H9 (cell line): ENCODE measurements around the gene PLS1. TPM values are rescaled to one million over a fixed set of nuclear protein-coding genes. Genes with fewer than 3 reads are reported as not detected.

Experiments
- DNase-seq: peaks from one replicate; pipeline ENCODE4 v3.0.0-alpha.2; 2017
- H2AFZ ChIP-seq: one replicate; pipeline ENCODE4 v1.6.1; 2013; ENCODE audit warnings: mild to moderate bottlenecking, low read length, control low read depth, moderate library complexity
- H2AK5ac ChIP-seq: 2 replicates; pipeline ENCODE4 v1.6.1; 2013; ENCODE audit warnings: low read length, control low read depth, mixed read lengths; ENCODE audit not compliant: insufficient read length
- H2BK120ac ChIP-seq: one replicate; pipeline ENCODE4 v1.6.1; 2013; ENCODE audit warnings: low read depth, mild to moderate bottlenecking, low read length, control low read depth, inconsistent platforms; ENCODE audit not compliant: poor library complexity, severe bottlenecking
- H2BK12ac ChIP-seq: 2 replicates; pipeline ENCODE4 v1.6.1; 2013; ENCODE audit warnings: low read length, control low read depth, mixed read lengths, low read depth; ENCODE audit not compliant: insufficient read length
- H2BK15ac ChIP-seq: 2 replicates; pipeline ENCODE4 v1.6.1; 2013; ENCODE audit warnings: low read depth, low read length, control low read depth
- H2BK20ac ChIP-seq: one replicate; pipeline ENCODE4 v1.6.1; 2013; ENCODE audit warnings: low read depth, mild to moderate bottlenecking, low read length, control low read depth, inconsistent platforms; ENCODE audit not compliant: poor library complexity, severe bottlenecking
- H2BK5ac ChIP-seq: 2 replicates; pipeline ENCODE4 v1.6.1; 2013; ENCODE audit warnings: low read length, control low read depth, mixed read lengths; ENCODE audit not compliant: insufficient read length
- H3K14ac ChIP-seq: 2 replicates; pipeline ENCODE4 v1.6.1; 2013; ENCODE audit warnings: low read length, control low read depth; ENCODE audit not compliant: insufficient read depth
- H3K18ac ChIP-seq: 2 replicates; pipeline ENCODE4 v1.6.1; 2013; ENCODE audit warnings: low read depth, mild to moderate bottlenecking, mixed read lengths, low read length, control low read depth; ENCODE audit not compliant: insufficient read length
- H3K23ac ChIP-seq: 2 replicates; pipeline ENCODE4 v1.6.1; 2013; ENCODE audit warnings: low read length, control low read depth, mixed read lengths, low read depth; ENCODE audit not compliant: insufficient read length
- H3K23me2 ChIP-seq: 2 replicates; pipeline ENCODE4 v1.6.1; 2013; ENCODE audit warnings: low read depth, mild to moderate bottlenecking, mixed read lengths, low read length, control low read depth; ENCODE audit not compliant: insufficient read length, poor library complexity, severe bottlenecking
- H3K27ac ChIP-seq: 2 replicates; pipeline ENCODE4 v1.5.1; 2013; ENCODE audit warnings: low read length, control low read depth, mixed read lengths, low read depth; ENCODE audit not compliant: insufficient read length
- H3K27me3 ChIP-seq: 2 replicates; pipeline ENCODE4 v1.6.1; 2013; ENCODE audit warnings: low read length, control low read depth, inconsistent platforms; ENCODE audit not compliant: insufficient read depth
- H3K4ac ChIP-seq: 2 replicates; pipeline ENCODE4 v1.6.1; 2013; ENCODE audit warnings: low read depth, mild to moderate bottlenecking, control low read depth, inconsistent platforms, low read length, moderate library complexity
- H3K4me1 ChIP-seq: 2 replicates; pipeline ENCODE4 v1.6.1; 2013; ENCODE audit warnings: low read length, control low read depth, inconsistent platforms; ENCODE audit not compliant: insufficient read depth
- H3K4me2 ChIP-seq: 2 replicates; pipeline ENCODE4 v1.6.1; 2013; ENCODE audit warnings: low read length, control low read depth, mixed read lengths; ENCODE audit not compliant: insufficient read length, insufficient read depth
- H3K56ac ChIP-seq: 2 replicates; pipeline ENCODE4 v1.6.1; 2013; ENCODE audit warnings: low read depth, mild to moderate bottlenecking, mixed read lengths, low read length, control low read depth; ENCODE audit not compliant: insufficient read length
- H3K79me1 ChIP-seq: 2 replicates; pipeline ENCODE4 v1.6.1; 2013; ENCODE audit warnings: low read depth, mild to moderate bottlenecking, moderate library complexity, low read length, control low read depth, inconsistent platforms; ENCODE audit not compliant: insufficient read depth, poor library complexity, severe bottlenecking
- H3K79me2 ChIP-seq: 2 replicates; pipeline ENCODE4 v1.6.1; 2013; ENCODE audit warnings: low read length, control low read depth, inconsistent platforms; ENCODE audit not compliant: insufficient read depth
- H3K9ac ChIP-seq: 2 replicates; pipeline ENCODE4 v1.6.1; 2013; ENCODE audit warnings: low read length, control low read depth, mixed read lengths; ENCODE audit not compliant: insufficient read length; ENCODE audit errors: extremely low read depth
- H3K9me3 ChIP-seq: one replicate; pipeline ENCODE4 v1.6.1; 2013; ENCODE audit warnings: low read depth, low read length, inconsistent platforms; ENCODE audit not compliant: control insufficient read depth
- H3T11ph ChIP-seq: one replicate; pipeline ENCODE4 v1.6.1; 2013; ENCODE audit warnings: mild to moderate bottlenecking, low read length, control low read depth, inconsistent platforms
- H4K20me1 ChIP-seq: one replicate; pipeline ENCODE4 v1.6.1; 2013; ENCODE audit not compliant: control insufficient read depth, insufficient read length, insufficient read depth
- H4K5ac ChIP-seq: 2 replicates; pipeline ENCODE4 v1.6.1; 2013; ENCODE audit warnings: low read depth, mild to moderate bottlenecking, mixed read lengths, low read length, control low read depth; ENCODE audit not compliant: insufficient read length
- H4K8ac ChIP-seq: replicated peaks from 2 replicates; pipeline ENCODE4 v1.6.1; 2013; ENCODE audit warnings: low read length, control low read depth, mixed read lengths, low read depth; ENCODE audit not compliant: insufficient read length
- H4K91ac ChIP-seq: 2 replicates; pipeline ENCODE4 v1.6.1; 2013; ENCODE audit warnings: low read depth, mild to moderate bottlenecking, moderate library complexity, mixed read lengths, low read length, control low read depth; ENCODE audit not compliant: insufficient read length
- H3K27ac Mint-ChIP-seq, 3 experiments: 2 replicates in 2 of 3; 3 replicates in 1 of 3; pipeline ENCODE4 v1.8.0; 2020 to 2021; ENCODE audit warnings: mixed read lengths in 3 of 3, mild to moderate bottlenecking in 1 of 3, moderate library complexity in 1 of 3
- H3K27me3 Mint-ChIP-seq: 2 replicates; pipeline ENCODE4 v1.8.0; 2021; ENCODE audit warnings: low read depth, mild to moderate bottlenecking, moderate library complexity, mixed read lengths
- H3K36me3 Mint-ChIP-seq, 3 experiments: 2 replicates in 2 of 3; 3 replicates in 1 of 3; pipeline ENCODE4 v1.8.0; 2020 to 2021; ENCODE audit warnings: low read depth in 3 of 3, mixed read lengths in 3 of 3; ENCODE audit not compliant: insufficient read depth in 1 of 3
- H3K4me1 Mint-ChIP-seq, 2 experiments: 2 replicates each; pipeline ENCODE4 v1.8.0; 2020; ENCODE audit warnings: mixed read lengths in 2 of 2
- H3K4me3 Mint-ChIP-seq, 2 experiments: 2 replicates in 1 of 2; 3 replicates in 1 of 2; pipeline ENCODE4 v1.8.0; 2020 to 2021; ENCODE audit warnings: mild to moderate bottlenecking in 2 of 2, mixed read lengths in 2 of 2, moderate library complexity in 1 of 2
- H3K9me3 Mint-ChIP-seq, 2 experiments: 2 replicates in 1 of 2; 3 replicates in 1 of 2; pipeline ENCODE4 v1.8.0; 2020; ENCODE audit warnings: mild to moderate bottlenecking in 2 of 2, mixed read lengths in 2 of 2, moderate library complexity in 1 of 2
- CTCF ChIP-seq: fragments of 200-600 bp; sonication (generic); conservative IDR thresholded peaks from 3 replicates; pipeline ENCODE4 v1.8.0; 2021; ENCODE audit warnings: antibody characterized with exemption, mild to moderate bottlenecking
- total RNA-seq: library from RNA; stranded (reverse); gene quantifications from 2 replicates; pipeline ENCODE4 v1.2.1, GENCODE V29; 2021

The PLS1 gene
- total RNA-seq, 1 experiment from 2014 or later: 20.4 TPM

GRCh38 chr3:142651711-142652110 lies 55.5 kb downstream of the PLS1 start:
- Histone ChIP-seq H3K79me1 (no peaks in the 10 kb centered on the region), H3K4ac (no peak overlapping the region), H3K9ac (no peak overlapping the region), H2BK15ac (no peak overlapping the region), H2BK5ac (no peak overlapping the region), H4K91ac (no peak overlapping the region), H3K9me3 (no peaks in the 10 kb centered on the region), H3K4me2 (no peak overlapping the region), H3K79me2 (no peaks in the 10 kb centered on the region), H3K4me1 (peaks cover 4% of the 10 kb centered on the region; the same call in 1 of the 2 replicates), H3K23ac (no peak overlapping the region), H2AK5ac (no peak overlapping the region), H3K18ac (no peak overlapping the region), H4K20me1 (no peaks in the 10 kb centered on the region), H3T11ph (no peak overlapping the region), H3K23me2 (no peaks in the 10 kb centered on the region), H4K5ac (no peak overlapping the region), H3K14ac (no peak overlapping the region), H2BK20ac (no peak overlapping the region), H2AFZ (no peak overlapping the region), H3K56ac (no peak overlapping the region), H3K27ac (no peak overlapping the region), H2BK120ac (no peak overlapping the region), H3K27me3 (no peaks in the 10 kb centered on the region), H4K8ac (no peak overlapping the region), H2BK12ac (no peak overlapping the region)
- Mint-ChIP-seq H3K4me1 (peaks cover 14 to 22% of the 10 kb centered on the region in 2 experiments), H3K9me3 (no peaks in the 10 kb centered on the region), H3K27me3 (no peaks in the 10 kb centered on the region), H3K27ac (no peak overlapping the region), H3K4me3 (no peak overlapping the region), H3K36me3 (no peaks in the 10 kb centered on the region)
- no peak for TF ChIP-seq CTCF
- no peak for DNase-seq
